ENCODE data around the gene TMEM255B.
"Not testable (repeated sequence)": the region's sequence is repeated elsewhere in the genome, so short reads cannot be mapped to it uniquely, and the experiment has no call there.

Gene TMEM255B

GRCh38 chr13:113749967-113750366, 9.1 kb upstream of the TMEM255B start:
- no peak for TF ChIP-seq ZC3H10 (CRISPR knock-in tag; IDR thresholded peaks at IDR 0.05)
- no peak for TF ChIP-seq OSR1 (CRISPR knock-in tag; IDR thresholded peaks at IDR 0.05)
- no peak for ATAC-seq

GRCh38 chr13:113750554-113751399, 8.2 kb upstream of the TMEM255B start:
- TF ChIP-seq ZNF565 (CRISPR knock-in tag; conservative IDR thresholded peaks at IDR 0.05; ENCODE audit: low read depth) (no peak), TOX (CRISPR knock-in tag; IDR thresholded peaks at IDR 0.05; ENCODE audit: borderline replicate concordance) (no peak), ARNTL (CRISPR knock-in tag; IDR thresholded peaks at IDR 0.05; ENCODE audit: borderline replicate concordance, low read depth) (no peak), CSDC2 (CRISPR knock-in tag; IDR thresholded peaks at IDR 0.05) (no peak), PATZ1 (CRISPR knock-in tag; IDR thresholded peaks at IDR 0.05; ENCODE audit: borderline replicate concordance) (no peak), PPARA (CRISPR knock-in tag; IDR thresholded peaks at IDR 0.05; ENCODE audit: borderline replicate concordance) (no peak), CSRNP3 (CRISPR knock-in tag; IDR thresholded peaks at IDR 0.05) (no peak), ZNF70 (CRISPR knock-in tag; IDR thresholded peaks at IDR 0.05) (no peak), ZFP30 (CRISPR knock-in tag; IDR thresholded peaks at IDR 0.05) (no peak), ZFP3 (CRISPR knock-in tag; IDR thresholded peaks at IDR 0.05) (no peak), POU6F1 (CRISPR knock-in tag; IDR thresholded peaks at IDR 0.05; ENCODE audit: borderline replicate concordance, low read depth) (no peak), TSHZ2 (CRISPR knock-in tag; IDR thresholded peaks at IDR 0.05) (no peak), ESRRG (CRISPR knock-in tag; IDR thresholded peaks at IDR 0.05) (no peak), TCF4 (CRISPR knock-in tag; IDR thresholded peaks at IDR 0.05; ENCODE audit: borderline replicate concordance) (no peak)

GRCh38 chr13:113751491-113751890, 7.5 kb upstream of the TMEM255B start:
- no peak for ATAC-seq
- TF ChIP-seq ZC3H10 (CRISPR knock-in tag; IDR thresholded peaks at IDR 0.05), result no peak
- TF ChIP-seq ISL1 (CRISPR knock-in tag; IDR thresholded peaks at IDR 0.05), result no peak
- TF ChIP-seq ZNF565 (CRISPR knock-in tag; conservative IDR thresholded peaks at IDR 0.05; ENCODE audit: low read depth), result no peak
- TF ChIP-seq ZNF70 (CRISPR knock-in tag; IDR thresholded peaks at IDR 0.05), result no peak
- no peak for TF ChIP-seq PATZ1 (CRISPR knock-in tag; IDR thresholded peaks at IDR 0.05; ENCODE audit: borderline replicate concordance)

More at GRCh38 chr13:113750554-113751399, 8.2 kb upstream of the TMEM255B start:
- ATAC-seq, result no peak

GRCh38 chr13:113752211-113752986, 6.6 kb upstream of the TMEM255B start:
- not testable (repeated sequence) for ATAC-seq
